Stimulated activated CD4-positive, alpha-beta T cell treated with anti-CD3 and anti-CD28 coated beads, Interleukin-4, amount 100 ng/mL, for 24 hours (primary cell): ENCODE results near the gene MYO3B.
"Not testable (repeated sequence)": the region's sequence is repeated elsewhere in the genome, so short reads cannot be mapped to it uniquely, and the experiment has no call there.

Experiments used
- DNase-seq: peaks from one replicate; pipeline ENCODE4 v3.0.0-alpha.2; 2020

The MYO3B gene

DNA sequence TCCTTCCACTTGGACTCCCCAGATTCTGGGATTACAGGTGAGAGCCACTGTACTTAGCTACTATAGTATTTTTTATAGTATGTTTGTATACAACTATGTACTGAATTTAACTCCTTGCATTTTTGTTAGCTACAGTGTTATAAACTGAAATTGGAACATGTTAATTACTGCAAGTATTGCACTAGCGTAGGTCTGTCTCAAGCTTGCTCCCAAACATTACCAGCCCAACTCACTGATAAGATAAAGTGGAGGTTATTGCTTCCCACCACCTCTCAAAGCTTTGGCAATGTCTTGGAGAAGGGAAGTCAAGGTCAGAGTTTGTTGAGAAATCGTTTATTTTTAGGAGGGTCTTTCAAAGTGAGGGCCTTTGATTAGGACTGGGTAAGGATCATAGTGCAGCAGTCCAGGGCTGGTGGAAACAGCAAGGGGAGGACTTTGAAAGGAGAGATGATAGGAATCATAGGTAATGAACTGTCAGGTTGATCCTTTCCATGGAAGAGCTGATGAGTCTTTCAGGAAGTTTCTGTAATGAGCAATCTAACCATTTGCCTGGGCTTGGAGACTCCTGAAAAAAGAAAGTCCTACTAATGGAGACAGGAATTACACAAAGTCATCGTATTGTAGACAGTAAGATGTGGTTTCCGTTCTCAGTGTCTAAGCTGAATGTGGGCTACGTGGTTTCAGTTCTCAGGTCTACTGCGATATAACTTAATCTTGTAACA is 257.1 kb downstream of the MYO3B start:
- no peak for DNase-seq

GRCh38 chr2:170436077-170436943 is 258.4 kb downstream of the MYO3B start:
- no peak for DNase-seq

GRCh38 chr2:170446078-170446477 is 268.1 kb downstream of the MYO3B start:
- DNase-seq: no peak

GRCh38 chr2:170449034-170449433 is 271.1 kb downstream of the MYO3B start:
- no peak for DNase-seq

GRCh38 chr2:170454471-170455372 is 276.8 kb downstream of the MYO3B start:
- no peak for DNase-seq

- no peak for DNase-seq
These were observed 277.9 kb downstream of the MYO3B start for GRCh38 chr2:170455617-170456426.

- no peak for DNase-seq
These were observed 279.0 kb downstream of the MYO3B start for GRCh38 chr2:170456914-170457313.

- DNase-seq: no peak
These were observed 279.8 kb downstream of the MYO3B start for GRCh38 chr2:170457742-170458141.

DNA sequence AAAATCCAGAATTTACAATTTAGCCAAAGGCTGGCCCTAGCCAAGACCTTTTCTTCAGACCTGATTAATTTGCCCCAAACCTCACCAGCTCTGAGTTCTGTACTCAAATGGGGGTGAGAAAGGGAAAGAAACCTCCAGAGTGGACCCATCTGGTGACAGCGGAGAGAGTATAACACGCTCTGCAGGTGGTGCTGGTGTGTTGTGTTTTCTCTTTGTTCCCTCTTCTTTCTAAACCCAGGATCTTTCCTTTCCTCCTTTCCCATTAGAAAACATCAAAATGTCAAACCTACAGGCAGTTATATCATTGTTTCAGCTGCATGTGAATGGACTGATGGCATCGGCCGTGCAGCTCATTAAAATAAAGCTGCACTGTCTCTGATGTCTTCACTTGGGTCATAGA is 283.9 kb downstream of the MYO3B start:
- DNase-seq: no peak

GRCh38 chr2:170462433-170463205 is 284.7 kb downstream of the MYO3B start:
- no peak for DNase-seq

DNA sequence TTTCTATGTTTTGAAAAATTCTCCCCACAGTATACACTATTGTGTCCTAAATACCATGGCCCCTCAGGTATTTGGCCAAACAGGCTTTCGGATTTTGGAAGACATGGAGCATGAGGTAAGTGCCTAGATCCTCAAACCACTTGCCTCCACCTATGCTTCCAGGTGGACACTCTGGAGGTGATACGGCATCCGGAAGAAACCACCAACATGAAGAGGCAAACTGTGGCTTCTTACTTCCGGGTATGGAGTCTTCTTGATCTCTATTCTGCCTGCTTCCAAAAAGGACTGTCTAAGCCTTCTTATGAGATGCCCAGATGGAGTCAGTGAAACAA is 285.2 kb downstream of the MYO3B start:
- no peak for DNase-seq

GRCh38 chr2:170464268-170464667 is 286.3 kb downstream of the MYO3B start:
- DNase-seq: no peak

- no peak for DNase-seq
These were observed 287.3 kb downstream of the MYO3B start for GRCh38 chr2:170465241-170465640.

DNA sequence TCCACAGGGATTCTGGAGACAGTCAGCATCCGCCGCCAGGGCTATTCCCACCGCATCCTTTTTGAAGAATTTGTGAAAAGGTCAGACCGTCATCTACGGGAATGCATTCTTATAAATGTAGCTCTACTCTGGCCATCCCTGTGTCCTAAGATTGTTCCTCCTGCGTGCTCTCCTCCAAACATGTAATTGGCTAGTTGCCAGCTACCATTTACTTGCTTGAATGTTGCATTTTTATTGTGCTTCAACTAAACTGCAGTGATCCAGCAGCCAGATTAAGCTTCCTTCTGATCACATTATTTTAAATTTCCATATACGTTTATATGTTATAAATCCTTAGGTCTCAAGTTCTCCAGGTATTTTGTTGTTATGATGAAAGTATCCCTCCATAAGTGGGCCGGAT is 288.7 kb downstream of the MYO3B start:
- DNase-seq: no peak

GRCh38 chr2:170467568-170468422 is 289.8 kb downstream of the MYO3B start:
- DNase-seq: no peak

DNA sequence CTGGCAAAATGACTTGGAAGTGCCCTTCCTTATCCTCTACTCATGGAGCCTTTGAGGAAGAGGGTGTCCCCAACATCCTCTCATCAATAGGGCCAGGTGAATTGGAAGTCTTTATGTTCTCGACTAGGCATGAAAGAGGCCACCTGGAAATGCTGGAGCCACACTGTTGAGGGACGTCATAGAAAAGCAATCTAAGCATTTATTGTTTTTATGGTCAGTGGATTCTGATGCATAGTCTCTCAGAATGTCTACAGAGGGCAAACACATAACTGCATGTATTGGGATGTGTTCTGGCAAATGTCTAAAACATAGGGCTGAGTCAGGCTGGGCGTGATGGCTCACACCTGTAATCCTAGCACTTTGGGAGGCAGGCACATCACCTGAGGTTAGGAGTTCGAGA is 290.6 kb downstream of the MYO3B start:
- DNase-seq: no peak

GRCh38 chr2:170472498-170472897 is 294.6 kb downstream of the MYO3B start:
- DNase-seq: not testable (repeated sequence)

- DNase-seq: no peak
These were observed 297.9 kb downstream of the MYO3B start for GRCh38 chr2:170475878-170476277.

DNA sequence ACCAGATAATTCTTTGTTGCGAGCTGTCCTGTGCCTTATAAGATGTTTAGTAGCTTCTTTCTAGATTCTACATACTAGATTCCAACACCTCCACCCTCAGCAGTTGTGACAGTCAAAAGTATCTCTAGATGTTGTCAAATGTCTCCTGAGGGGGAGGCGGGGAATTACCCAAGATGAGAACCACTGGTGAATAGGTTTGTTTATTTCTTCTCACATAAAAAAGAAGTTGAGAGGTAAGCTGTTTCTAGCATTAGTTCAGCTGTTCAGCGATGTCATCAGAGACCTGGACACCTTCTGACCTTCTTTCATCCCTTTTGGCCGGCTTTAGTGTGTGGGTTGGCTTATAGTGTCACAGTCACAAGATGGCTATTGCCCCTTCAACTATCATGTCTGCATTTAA is 299.7 kb downstream of the MYO3B start:
- no peak for DNase-seq

DNA sequence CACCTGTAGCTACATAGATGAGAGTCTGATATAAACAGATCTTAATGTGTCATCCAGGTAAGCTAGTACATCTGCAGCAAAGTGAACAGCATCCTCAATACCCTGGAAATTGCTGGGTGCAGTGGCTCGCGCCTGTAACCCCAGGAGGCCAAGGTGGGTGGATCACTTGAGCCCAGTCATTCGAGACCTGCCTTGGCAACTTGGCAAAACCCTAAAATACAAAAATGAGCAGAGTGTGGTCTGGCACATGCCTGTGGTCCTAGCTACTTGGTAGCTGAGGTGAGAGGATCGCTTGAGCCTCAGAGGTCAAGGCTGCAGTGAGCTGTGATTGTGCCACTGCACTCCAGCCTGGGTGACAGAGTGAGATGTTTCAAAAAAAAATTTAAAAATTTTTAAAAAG is 303.3 kb downstream of the MYO3B start:
- no peak for DNase-seq

- no peak for DNase-seq
These were observed 306.6 kb downstream of the MYO3B start for GRCh38 chr2:170484552-170484951.
